KBM-7 (cell line): ENCODE results near the gene SYNPO.

Experiments used
- DNase-seq: peaks from one replicate; pipeline ENCODE4 v3.0.0-alpha.2; 2015
- in situ Hi-C: fragments of 300-500 bp; cut with MboI; formaldehyde crosslinking; loops from 2 replicates; pipeline ENCODE4 v1.14.3; 2020; ENCODE audit warnings: low sequenced_read_pairs, low pct_unique_long_range_greater_than_20kb, mixed read lengths

The SYNPO gene

DNA sequence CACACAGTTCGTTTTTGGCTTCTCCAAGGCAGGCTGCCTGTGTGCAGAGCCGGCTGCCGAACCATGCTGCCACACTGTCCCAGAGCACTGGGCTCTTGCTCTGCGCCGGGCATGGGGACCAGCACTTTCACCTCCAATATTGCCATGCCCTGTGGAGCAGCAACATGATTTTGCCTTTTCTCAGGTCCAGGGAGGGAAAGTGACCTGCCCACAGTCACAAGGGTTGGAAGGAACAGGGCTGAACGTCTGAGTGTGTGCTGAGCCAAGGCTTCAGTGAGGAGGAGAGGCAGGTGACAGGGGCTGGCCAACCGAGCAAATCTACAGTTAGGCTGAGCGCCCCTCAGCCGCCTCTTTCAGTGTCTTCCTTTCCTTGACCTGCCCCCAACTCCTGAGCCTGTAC lies 34.0 kb upstream of the SYNPO start:
- in situ Hi-C loops = no loop called here

DNA sequence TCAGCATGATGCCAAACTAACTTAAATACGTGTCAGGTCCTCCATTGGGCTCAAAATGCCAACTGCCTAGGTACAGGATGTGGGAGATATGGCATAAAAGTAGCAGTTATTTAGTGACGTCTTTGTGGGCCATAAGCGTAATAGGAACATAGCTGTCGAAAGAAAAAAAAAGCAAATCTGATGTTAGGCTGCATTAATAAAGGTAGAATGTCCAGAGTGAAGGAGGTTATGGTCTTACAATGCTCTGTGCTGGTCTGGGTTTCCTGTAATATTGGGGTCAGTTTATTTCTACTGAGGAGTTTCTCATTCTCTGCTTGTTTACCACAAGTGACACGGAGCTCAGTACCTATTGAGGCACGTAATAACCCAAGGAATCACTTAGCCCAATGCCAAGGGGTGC lies 33.4 kb upstream of the SYNPO start:
- in situ Hi-C loops = no loop called here
- DNase-seq = no peak

More for the DNA sequence above, 34.0 kb upstream of the SYNPO start:
- no peak for DNase-seq

- DNase-seq = no peak
- in situ Hi-C loops = no loop called here
These were observed 32.5 kb upstream of the SYNPO start for GRCh38 chr5:150607991-150608390.

GRCh38 chr5:150608991-150609390 lies 31.5 kb upstream of the SYNPO start:
- DNase-seq = no peak
- in situ Hi-C loops = no loop called here

DNA sequence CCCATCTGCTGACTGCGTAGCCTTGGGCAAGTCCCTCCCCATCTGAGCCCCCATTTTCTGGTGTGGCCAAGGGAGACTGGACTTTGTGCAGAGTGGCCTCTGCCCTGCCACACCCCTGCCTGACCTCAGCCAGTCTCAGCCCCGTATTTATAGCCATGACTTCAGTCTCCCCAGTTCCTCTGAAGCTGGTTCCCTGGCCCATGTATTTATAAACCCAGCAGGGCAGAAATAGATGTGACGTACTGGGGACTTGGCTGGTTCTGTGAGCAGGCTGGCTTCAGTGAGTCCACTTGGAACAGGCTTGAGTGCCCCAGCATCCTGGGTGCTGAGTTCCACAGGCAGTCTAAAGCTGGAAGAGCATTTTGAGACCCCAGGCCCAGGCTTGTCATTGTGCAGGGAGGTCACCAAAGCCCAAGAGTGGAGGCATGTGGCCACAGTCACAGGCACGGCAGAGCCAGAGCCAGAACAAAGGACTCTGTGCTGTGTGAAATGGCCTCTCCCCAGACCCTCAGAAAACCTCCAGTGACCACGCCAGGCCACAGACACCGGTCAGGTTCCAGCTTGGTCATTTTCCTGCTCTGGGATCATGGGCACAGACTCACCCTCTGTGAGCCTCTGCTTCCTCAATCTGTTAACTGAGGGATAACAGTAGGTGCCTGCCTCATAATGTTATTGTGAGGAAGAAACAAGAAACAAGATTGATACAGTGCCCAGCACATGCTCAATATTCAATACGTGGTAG lies 30.4 kb upstream of the SYNPO start:
- no peak for DNase-seq
- in situ Hi-C loops = no loop called here

- no peak for DNase-seq
- in situ Hi-C loops = no loop called here
These were observed 29.4 kb upstream of the SYNPO start for GRCh38 chr5:150611026-150611425.

DNA sequence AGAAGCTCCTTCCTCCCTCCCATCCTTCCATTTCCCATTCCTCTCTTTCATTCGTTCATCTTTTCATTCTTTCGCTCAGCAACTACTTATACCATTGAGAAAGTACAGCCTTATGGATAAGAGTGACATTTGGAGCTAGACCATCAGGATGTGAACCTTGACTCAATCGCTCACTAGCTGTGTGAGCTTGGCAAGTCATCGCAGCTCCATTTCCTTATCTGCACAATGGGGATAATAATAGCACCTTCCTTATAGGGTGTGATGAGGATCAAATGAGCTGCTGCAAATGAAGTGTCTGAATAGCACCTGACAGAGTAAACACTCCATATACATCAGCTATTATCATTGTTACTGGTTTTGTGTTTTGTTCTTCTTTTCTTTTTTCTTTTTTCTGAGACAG lies 28.1 kb upstream of the SYNPO start:
- DNase-seq = no peak
- in situ Hi-C loops = no loop called here

GRCh38 chr5:150612905-150613670 lies 27.4 kb upstream of the SYNPO start:
- DNase-seq = no peak
- in situ Hi-C loops = no loop called here

DNA sequence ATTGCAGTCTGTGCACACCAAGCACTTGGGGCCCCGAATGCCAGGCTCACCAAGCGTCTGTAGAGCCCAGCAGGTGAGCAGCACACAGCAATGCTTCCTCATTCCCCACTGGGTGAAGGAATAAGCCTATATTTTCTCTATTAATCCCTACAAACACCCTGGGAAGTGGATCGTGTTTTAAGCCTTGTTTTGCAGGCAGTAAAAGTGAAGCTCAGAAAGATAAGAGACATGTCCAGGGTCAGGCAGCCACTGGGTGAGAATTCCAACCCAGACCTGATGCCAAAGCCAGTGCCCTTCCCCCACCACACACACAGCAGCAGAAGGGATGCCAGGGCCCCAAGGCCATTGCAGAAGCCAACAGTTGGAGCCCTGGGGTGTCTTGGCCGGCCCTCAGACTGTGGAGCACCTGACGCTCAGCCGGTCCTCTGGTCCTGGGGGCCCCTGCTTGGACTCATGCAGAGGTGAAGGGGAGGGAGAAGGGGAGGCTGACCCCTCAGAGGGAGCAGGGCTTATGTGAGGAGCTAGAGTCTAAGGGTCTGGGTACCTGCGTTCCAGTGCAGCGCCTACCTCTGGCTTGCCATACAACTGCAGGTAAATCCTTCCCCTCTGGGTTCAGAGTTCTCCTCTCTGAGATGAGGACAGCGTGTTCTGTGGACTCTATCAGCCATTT lies 26.3 kb upstream of the SYNPO start:
- in situ Hi-C loops = no loop called here
- no peak for DNase-seq

- no peak for DNase-seq
- in situ Hi-C loops = no loop called here
These were observed 25.8 kb upstream of the SYNPO start for GRCh38 chr5:150614661-150615060.

DNA sequence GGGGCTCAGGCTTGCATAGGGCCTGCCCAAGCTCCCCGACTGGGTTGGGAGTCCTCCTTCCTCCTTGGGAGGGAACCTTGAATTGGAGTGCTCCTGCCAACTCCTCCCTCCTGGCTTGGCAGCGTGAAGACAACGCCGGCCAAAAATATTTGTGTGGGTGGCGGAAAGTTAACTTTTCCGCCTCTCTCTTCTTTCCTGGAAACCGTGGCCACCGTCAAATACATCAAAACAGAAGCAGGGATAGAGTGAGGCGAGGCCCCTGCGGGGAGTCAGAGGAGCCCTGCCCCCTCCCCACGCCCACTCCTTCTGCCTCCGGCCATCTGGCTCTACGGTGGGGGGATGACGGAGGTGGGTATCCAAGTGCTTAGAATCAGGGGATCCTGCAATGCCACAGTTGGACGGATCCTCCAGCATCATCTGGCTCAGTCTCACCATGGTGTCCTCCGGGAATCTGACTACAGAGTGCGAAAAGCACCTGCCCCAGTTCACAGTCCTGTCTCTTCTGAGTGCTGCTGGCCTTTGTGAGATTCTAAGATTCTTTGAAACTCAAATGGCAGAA lies 25.2 kb upstream of the SYNPO start:
- in situ Hi-C loops = no loop called here
- DNase-seq = no peak

- in situ Hi-C loops = no loop called here
- no peak for DNase-seq
These were observed 24.4 kb upstream of the SYNPO start for GRCh38 chr5:150616024-150616470.

DNA sequence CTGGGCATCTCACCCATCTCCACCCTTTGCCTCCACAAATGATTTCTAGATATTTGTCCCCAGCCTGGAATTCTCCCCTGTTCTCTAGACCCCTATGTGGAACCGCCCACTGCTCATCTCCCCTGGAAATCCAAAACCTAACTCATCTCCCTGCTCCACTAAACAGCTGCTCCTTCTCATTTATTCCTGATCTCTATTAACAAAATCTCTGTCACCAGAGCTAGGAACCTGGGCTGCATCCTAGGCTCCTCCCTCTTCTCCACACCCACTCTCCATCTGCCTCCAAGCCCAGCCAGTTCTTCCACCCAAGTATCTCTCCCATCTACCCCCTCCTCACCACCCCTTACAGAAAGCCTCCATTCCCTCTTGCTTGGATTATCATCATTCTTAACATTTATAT lies 24.0 kb upstream of the SYNPO start:
- in situ Hi-C loops = no loop called here
- DNase-seq = no peak

GRCh38 chr5:150618163-150618562 lies 22.3 kb upstream of the SYNPO start:
- in situ Hi-C loops = no loop called here
- DNase-seq = no peak

- in situ Hi-C loops = no loop called here
- DNase-seq = no peak
These were observed 21.7 kb upstream of the SYNPO start for GRCh38 chr5:150618588-150619281.

DNA sequence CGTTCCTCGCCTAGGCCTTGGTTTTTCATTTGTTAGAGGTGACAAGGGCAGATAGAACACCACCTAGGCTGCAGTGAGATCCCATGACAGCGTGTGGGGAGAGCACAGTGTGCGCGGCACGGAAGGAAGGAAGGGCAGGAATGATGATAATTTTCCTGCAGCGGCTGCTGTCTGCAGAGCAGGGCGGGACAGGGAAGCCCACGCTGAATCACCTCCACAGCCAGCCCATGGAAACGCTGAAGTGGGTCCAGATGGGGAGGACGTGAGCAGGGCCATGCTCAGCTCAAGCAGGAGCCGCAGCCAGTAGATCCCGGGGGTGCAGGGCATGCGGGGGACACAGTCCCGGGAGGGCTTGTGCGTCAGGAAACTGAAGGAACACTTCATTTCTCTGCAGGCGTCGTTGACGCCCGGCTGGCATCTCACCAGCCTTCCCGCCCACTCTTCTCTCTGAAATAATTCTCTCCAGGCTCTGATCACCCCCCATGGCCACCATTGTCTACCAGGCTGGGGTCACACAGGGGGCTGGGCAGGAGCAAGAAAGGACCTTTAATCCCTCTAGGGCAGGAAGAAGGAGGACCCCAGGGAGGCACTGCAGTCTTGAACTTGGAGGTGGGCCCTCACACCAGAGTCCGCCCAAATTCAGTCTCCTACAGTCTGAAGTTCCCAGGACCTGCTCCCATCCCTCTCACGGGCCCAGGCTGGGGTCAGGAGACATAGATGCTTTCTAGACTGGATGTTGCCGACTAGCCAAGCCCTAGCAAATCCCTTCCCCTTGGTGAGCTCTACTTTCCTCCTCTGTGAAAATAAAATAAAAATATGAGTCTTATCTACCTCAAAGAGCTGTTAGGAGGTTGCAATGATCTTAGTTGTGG lies 20.9 kb upstream of the SYNPO start:
- in situ Hi-C loops = no loop called here
- DNase-seq = no peak

DNA sequence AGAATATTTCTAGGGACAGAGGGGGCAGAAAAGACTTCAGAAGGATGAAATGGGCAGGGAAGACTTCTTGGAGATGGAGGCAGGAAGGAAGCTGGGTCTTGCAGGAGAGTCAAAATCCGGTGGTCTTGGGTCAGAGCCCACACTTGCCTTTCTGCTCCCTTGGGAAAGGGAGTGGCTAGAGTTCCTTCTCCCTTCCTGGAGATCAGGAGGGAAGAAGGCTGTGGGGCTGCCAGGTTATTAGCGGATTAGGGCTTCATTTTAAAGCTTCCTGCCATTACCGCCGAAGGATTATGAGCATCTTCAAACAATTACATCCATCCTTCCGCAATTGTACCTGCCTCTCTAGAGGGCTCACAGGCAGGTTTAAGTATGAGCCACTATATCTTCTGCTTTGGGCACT lies 19.2 kb upstream of the SYNPO start:
- DNase-seq = no peak
- in situ Hi-C loops = no loop called here

DNA sequence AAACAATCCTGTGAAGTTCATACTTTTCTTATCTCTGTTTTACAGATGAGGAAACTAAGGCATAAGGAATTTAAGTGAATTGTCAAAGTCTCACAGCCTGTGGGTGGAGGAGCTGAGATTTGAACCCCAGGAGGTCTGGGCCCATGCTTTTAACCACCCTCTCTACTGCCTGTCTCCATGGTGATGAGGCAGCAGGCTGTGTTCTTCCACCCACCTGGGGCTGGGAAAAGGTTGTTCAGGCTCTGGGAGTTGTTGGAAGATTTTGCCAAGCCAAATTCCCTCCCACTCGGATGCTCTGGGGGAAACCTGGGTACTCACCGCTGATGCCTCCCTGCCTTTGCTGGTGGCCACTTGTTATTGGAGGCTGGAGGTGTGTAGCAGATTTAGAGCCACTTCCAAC lies 18.3 kb upstream of the SYNPO start:
- in situ Hi-C loops = no loop called here
- no peak for DNase-seq
